Suprapubic skin (tissue), 4 donors: ENCODE measurements around the gene C11orf91.

ENCODE experiments used
- CTCF ChIP-seq, 2 donors: fragments of 200-600 bp in 1 of 2; fragments of 450-650 bp in 1 of 2; sonication (generic) in 1 of 2; IDR thresholded peaks; one replicate each; pipeline ENCODE4 v1.5.1; 2016 to 2019; ENCODE audit warnings: antibody characterized with exemption in 2 of 2, mild to moderate bottlenecking in 1 of 2, moderate library complexity in 1 of 2
- EP300 ChIP-seq: sonication (generic); formaldehyde crosslinking; IDR thresholded peaks from one replicate; pipeline ENCODE4 v1.6.1; 2017; ENCODE audit warnings: antibody characterized with exemption
- POLR2AphosphoS5 ChIP-seq, 3 donors: sonication (generic); formaldehyde crosslinking; IDR thresholded peaks; one replicate each; pipeline ENCODE4 v1.6.1; 2017; ENCODE audit warnings: antibody characterized with exemption in 3 of 3

- TF ChIP-seq CTCF (IDR thresholded peaks at IDR 0.05) (no peak), POLR2AphosphoS5 (IDR thresholded peaks at IDR 0.05) (no peak), EP300 (no peak)
Observed at GRCh38 chr11:33731723-33732531, 31.3 kb upstream of the C11orf91 start.
